Measurements from ENCODE around the gene WIPI1.

WIPI1 gene

GRCh38 chr17:68439656-68440290 is 17.5 kb downstream of the WIPI1 start:
- no peak overlapping the region for H3K4me3 ChIP-seq (ENCODE audit: low read depth, low read length)

GRCh38 chr17:68437979-68438822 is 19.1 kb downstream of the WIPI1 start:
- H3K4me3 ChIP-seq (ENCODE audit: low read depth, low read length), result no peak overlapping the region

GRCh38 chr17:68435876-68436842 is 21.1 kb downstream of the WIPI1 start:
- H3K4me3 ChIP-seq (ENCODE audit: low read depth, low read length), result no peak overlapping the region

GRCh38 chr17:68435361-68435760 is 21.9 kb downstream of the WIPI1 start:
- no peak overlapping the region for H3K4me3 ChIP-seq (ENCODE audit: low read depth, low read length)

GRCh38 chr17:68433911-68434508 is 23.3 kb downstream of the WIPI1 start:
- no peak overlapping the region for H3K4me3 ChIP-seq (ENCODE audit: low read depth, low read length)

GRCh38 chr17:68433211-68433610 is 24.1 kb downstream of the WIPI1 start:
- no peak overlapping the region for H3K4me3 ChIP-seq (ENCODE audit: low read depth, low read length)

- no peak overlapping the region for H3K4me3 ChIP-seq (ENCODE audit: low read depth, low read length)
Observed at GRCh38 chr17:68432086-68432864, 25.0 kb downstream of the WIPI1 start.

GRCh38 chr17:68431661-68432071 is 25.6 kb downstream of the WIPI1 start:
- no peak overlapping the region for H3K4me3 ChIP-seq (ENCODE audit: low read depth, low read length)

GRCh38 chr17:68431045-68431608 is 26.2 kb downstream of the WIPI1 start:
- H3K4me3 ChIP-seq (ENCODE audit: low read depth, low read length), result no peak overlapping the region

- no peak overlapping the region for H3K4me3 ChIP-seq (ENCODE audit: low read depth, low read length)
Observed at GRCh38 chr17:68429881-68430280, 27.4 kb downstream of the WIPI1 start.

GRCh38 chr17:68428498-68429172 is 28.7 kb downstream of the WIPI1 start:
- H3K4me3 ChIP-seq (ENCODE audit: low read depth, low read length), result no peak overlapping the region

- H3K4me3 ChIP-seq (ENCODE audit: low read depth, low read length), result no peak overlapping the region
Observed at GRCh38 chr17:68427575-68427974, 29.7 kb downstream of the WIPI1 start.

- H3K4me3 ChIP-seq (ENCODE audit: low read depth, low read length), result no peak overlapping the region
Observed at GRCh38 chr17:68425979-68426378, 31.3 kb downstream of the WIPI1 start.

- no peak overlapping the region for H3K4me3 ChIP-seq (ENCODE audit: low read depth, low read length)
Observed at GRCh38 chr17:68424861-68425260, 32.4 kb downstream of the WIPI1 start.

GRCh38 chr17:68424203-68424602 is 33.1 kb downstream of the WIPI1 start:
- H3K4me3 ChIP-seq (ENCODE audit: low read depth, low read length), result no peak overlapping the region

- no peak overlapping the region for H3K4me3 ChIP-seq (ENCODE audit: low read depth, low read length)
Observed at GRCh38 chr17:68423251-68423650, 34.0 kb downstream of the WIPI1 start.

- no peak overlapping the region for H3K4me3 ChIP-seq (ENCODE audit: low read depth, low read length)
Observed at GRCh38 chr17:68422821-68423220, 34.5 kb downstream of the WIPI1 start.

GRCh38 chr17:68421486-68421885 is 35.8 kb downstream of the WIPI1 start:
- no peak overlapping the region for H3K4me3 ChIP-seq (ENCODE audit: low read depth, low read length)

- no peak overlapping the region for H3K4me3 ChIP-seq (ENCODE audit: low read depth, low read length)
Observed at GRCh38 chr17:68420065-68420464, 37.2 kb downstream of the WIPI1 start.
